IPS DF 6.9 (cell line): ENCODE results near the gene DHRS4L2.
"Not testable (repeated sequence)": the region's sequence is repeated elsewhere in the genome, so short reads cannot be mapped to it uniquely, and the experiment has no call there.

Experiments used
- DNase-seq: peaks from one replicate; pipeline ENCODE4 v3.0.0-alpha.2; 2013; ENCODE audit warnings: low read depth, low spot score
- H3K27ac ChIP-seq: one replicate; pipeline ENCODE4 v1.5.1; 2013; ENCODE audit warnings: low read length, control low read depth
- H3K27me3 ChIP-seq: 2 replicates; pipeline ENCODE4 v1.6.1; 2013; ENCODE audit warnings: mild to moderate bottlenecking, low read length; ENCODE audit not compliant: control insufficient read depth, insufficient read depth
- H3K36me3 ChIP-seq: 2 replicates; pipeline ENCODE4 v1.6.1; 2013; ENCODE audit warnings: low read length; ENCODE audit not compliant: control insufficient read depth, insufficient read depth
- H3K4me1 ChIP-seq: 2 replicates; pipeline ENCODE4 v1.6.1; 2013; ENCODE audit warnings: low read length; ENCODE audit not compliant: control insufficient read depth, insufficient read depth
- H3K4me3 ChIP-seq: 2 replicates; pipeline ENCODE4 v1.5.1; 2013; ENCODE audit warnings: mild to moderate bottlenecking, low read length
- H3K9me3 ChIP-seq: 2 replicates; pipeline ENCODE4 v1.6.1; 2013; ENCODE audit warnings: low read length, inconsistent platforms; ENCODE audit not compliant: control insufficient read depth, insufficient read depth
- WGBS: extraction: QIAGEN DNeasy Blood & Tissue Kit; methylation state at CpG from one replicate; pipeline ENCODE4 v1.1.7; 2013; ENCODE audit warnings: mixed read lengths, missing lambda C conversion rate; ENCODE audit not compliant: insufficient read length, insufficient coverage; 5-methylcytosine and 5-hydroxymethylcytosine counted together

DHRS4L2 gene

DNA sequence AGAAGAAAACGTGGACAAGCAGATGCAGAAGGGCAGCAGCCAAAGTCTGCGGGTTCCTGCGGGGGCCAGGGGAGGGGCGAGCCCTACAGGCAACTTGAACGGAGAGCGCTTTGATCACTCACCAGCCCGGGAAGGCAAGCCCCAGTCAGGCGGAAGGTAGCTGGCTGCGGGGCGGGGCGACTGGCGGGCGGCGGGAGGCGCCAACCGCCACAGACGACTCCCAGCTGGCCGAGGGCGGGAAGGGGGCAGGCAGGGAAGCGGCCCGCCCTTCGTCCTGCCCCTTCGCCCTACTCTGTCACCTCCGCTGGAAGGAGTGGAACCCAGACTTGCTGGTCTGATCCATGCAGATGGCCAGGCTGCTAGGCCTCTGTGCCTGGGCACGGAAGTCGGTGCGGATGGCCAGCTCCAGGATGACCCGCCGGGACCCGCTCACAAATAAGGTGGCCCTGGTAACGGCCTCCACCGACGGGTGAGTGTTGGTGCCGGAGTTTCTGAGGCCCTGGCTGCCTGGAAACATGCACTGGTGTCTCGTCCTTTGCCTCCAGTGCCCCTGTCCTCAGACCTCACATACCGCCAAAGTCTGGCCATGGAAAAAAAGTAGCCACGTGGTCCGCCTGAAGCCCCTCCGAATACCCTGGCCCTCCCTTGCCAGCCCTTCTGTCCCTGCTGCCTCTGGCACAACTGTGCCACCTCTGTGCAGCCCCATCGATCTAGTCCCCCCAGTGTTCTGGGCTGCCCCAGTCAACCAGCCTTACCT, at the start of gene DHRS4L2:
TSS of gene DHRS4L2 (plus strand) at position 323 of the 757 bp plus-strand sequence. CDS start at position 342, 19 bp downstream.
- not testable (repeated sequence) for H3K36me3 ChIP-seq, H3K27me3 ChIP-seq, H3K9me3 ChIP-seq, H3K4me1 ChIP-seq, H3K27ac ChIP-seq, H3K4me3 ChIP-seq
- WGBS: no CpG with 5 or more reads among the region's 40 CpGs
- DNase-seq: peak; percentile 18

DNA sequence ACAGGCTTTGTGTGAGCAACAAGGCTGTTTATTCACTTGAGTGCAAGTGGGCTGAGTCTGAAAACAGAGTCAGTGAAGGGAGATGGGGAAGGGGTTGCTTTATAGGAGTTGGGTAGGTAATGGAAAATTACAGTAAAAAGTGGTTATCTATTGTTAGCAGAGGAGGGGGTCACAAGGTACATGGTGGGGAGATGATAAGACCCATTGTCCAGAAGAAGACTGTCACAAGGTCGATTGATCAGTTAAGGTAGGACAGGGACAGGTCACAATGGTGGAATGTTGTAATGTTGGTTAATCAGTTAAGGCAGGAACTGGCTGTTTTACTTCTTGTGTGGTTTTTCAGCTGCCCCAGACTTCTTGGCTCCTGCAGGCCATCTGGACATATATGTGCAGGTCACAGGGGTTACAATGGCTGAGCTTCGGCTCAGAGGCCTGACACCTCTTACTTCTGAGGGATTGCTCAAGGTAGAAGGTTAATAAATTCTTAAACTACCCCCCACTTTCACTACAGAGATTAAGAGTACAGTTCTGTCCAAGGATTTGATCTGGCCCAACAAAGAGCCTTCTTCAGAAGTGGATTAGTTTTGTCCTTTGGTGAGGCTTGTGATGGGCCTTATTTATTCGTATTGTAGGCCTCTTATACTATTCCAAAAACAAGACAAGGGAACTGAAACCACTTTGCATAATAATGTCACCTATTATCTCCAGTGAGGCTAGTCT, 49.0 kb upstream of the DHRS4L2 start:
- WGBS: no CpG with 5 or more reads among the region's 3 CpGs
- no peaks in the 10 kb centered on the region; the same call in 1 of the 2 replicates for H3K36me3 ChIP-seq
- no peak overlapping the region for H3K27ac ChIP-seq
- no peaks in the 10 kb centered on the region; the same call in 1 of the 2 replicates for H3K4me1 ChIP-seq
- no peak for DNase-seq
- H3K4me3 ChIP-seq: no peak overlapping the region
- no peaks in the 10 kb centered on the region for H3K27me3 ChIP-seq
- no peaks in the 10 kb centered on the region for H3K9me3 ChIP-seq

GRCh38 chr14:23941230-23941629, 47.5 kb upstream of the DHRS4L2 start:
- Histone ChIP-seq H3K4me3 (no peak overlapping the region), H3K27ac (no peak overlapping the region), H3K9me3 (no peaks in the 10 kb centered on the region), H3K4me1 (no peaks in the 10 kb centered on the region; the same call in 1 of the 2 replicates), H3K27me3 (no peaks in the 10 kb centered on the region), H3K36me3 (no peaks in the 10 kb centered on the region; the same call in 1 of the 2 replicates)
- WGBS: no CpG with 5 or more reads among the region's 3 CpGs
- DNase-seq: no peak

DNA sequence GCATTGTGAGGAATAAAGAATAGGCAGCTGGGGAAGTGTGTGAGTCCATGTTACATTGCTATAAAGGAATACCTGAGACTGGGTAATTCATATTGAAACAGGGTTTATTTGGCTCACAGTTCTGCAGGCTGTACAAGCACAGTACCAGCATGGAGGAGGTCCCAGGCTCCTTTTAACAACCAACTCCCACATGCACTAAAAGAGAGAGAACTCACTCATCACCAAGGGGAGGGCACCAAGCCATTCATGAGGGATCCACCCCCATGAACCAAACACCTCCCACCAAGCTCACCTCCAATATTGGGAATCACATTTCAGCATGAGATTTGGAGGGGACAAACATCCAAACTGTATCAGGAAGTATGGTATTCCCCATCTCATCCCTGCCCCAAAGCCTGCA, 47.1 kb upstream of the DHRS4L2 start:
- no peaks in the 10 kb centered on the region; the same call in 1 of the 2 replicates for H3K36me3 ChIP-seq
- DNase-seq: no peak
- no peaks in the 10 kb centered on the region for H3K9me3 ChIP-seq
- H3K27ac ChIP-seq: no peak overlapping the region
- H3K4me1 ChIP-seq: no peaks in the 10 kb centered on the region; the same call in 1 of the 2 replicates
- H3K4me3 ChIP-seq: no peak overlapping the region
- H3K27me3 ChIP-seq: no peaks in the 10 kb centered on the region

- Histone ChIP-seq H3K4me1 (no peaks in the 10 kb centered on the region; the same call in 1 of the 2 replicates), H3K27me3 (no peaks in the 10 kb centered on the region), H3K9me3 (no peaks in the 10 kb centered on the region), H3K36me3 (no peaks in the 10 kb centered on the region; the same call in 1 of the 2 replicates), H3K27ac (no peak overlapping the region), H3K4me3 (no peak overlapping the region)
- WGBS: no CpG with 5 or more reads among the region's 7 CpGs
- no peak for DNase-seq
These were observed 46.1 kb upstream of the DHRS4L2 start for GRCh38 chr14:23942587-23942986.

DNA sequence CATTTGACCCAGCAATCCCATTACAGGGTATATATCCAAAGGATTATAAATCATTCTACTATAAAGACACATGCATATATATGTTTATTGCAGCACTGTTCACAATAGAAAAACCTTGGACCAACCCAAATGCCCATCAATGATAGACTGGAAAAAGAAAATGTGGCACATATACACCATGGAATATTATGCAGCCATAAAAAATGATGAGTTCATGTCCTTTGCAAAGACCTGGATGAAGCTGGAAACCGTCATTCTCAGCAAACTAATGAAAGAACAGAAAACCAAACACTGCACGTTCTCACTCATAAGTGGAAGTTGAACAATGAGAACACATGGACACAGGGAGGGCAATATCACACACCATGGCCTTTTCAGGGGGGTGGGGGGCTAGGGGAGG, 39.7 kb upstream of the DHRS4L2 start:
- H3K27ac ChIP-seq, H3K4me1 ChIP-seq, H3K36me3 ChIP-seq, H3K4me3 ChIP-seq, H3K9me3 ChIP-seq, DNase-seq, H3K27me3 ChIP-seq: not testable (repeated sequence)
- WGBS: no CpG with 5 or more reads among the region's 2 CpGs

GRCh38 chr14:23950411-23951135, 38.2 kb upstream of the DHRS4L2 start:
- Histone ChIP-seq H3K9me3 (no peaks in the 10 kb centered on the region), H3K27me3 (no peaks in the 10 kb centered on the region), H3K4me1 (no peaks in the 10 kb centered on the region; the same call in 1 of the 2 replicates), H3K27ac (no peak overlapping the region), H3K4me3 (no peak overlapping the region), H3K36me3 (no peaks in the 10 kb centered on the region)
- no peak for DNase-seq
- no CpG with 5 or more reads among the region's 6 CpGs for WGBS

DNA sequence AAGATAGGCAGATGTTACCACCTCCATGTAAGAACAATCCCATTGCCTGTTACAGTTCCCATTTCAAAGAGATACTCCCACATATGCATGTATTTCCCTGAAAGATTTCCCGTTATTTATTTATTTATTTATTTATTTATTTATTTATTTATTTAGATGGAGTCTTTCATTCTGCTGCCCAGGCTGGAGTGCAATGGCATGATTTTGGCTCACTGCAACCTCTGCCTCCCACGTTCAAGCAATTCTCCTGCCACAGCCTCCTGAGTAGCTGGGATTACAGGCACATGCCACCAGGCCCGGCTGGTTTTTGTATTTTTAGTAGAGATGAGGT, 37.6 kb upstream of the DHRS4L2 start:
- H3K27me3 ChIP-seq, H3K36me3 ChIP-seq, H3K4me1 ChIP-seq, H3K9me3 ChIP-seq, H3K27ac ChIP-seq, H3K4me3 ChIP-seq, DNase-seq: not testable (repeated sequence)
- no CpG with 5 or more reads among the region's 3 CpGs for WGBS

DNA sequence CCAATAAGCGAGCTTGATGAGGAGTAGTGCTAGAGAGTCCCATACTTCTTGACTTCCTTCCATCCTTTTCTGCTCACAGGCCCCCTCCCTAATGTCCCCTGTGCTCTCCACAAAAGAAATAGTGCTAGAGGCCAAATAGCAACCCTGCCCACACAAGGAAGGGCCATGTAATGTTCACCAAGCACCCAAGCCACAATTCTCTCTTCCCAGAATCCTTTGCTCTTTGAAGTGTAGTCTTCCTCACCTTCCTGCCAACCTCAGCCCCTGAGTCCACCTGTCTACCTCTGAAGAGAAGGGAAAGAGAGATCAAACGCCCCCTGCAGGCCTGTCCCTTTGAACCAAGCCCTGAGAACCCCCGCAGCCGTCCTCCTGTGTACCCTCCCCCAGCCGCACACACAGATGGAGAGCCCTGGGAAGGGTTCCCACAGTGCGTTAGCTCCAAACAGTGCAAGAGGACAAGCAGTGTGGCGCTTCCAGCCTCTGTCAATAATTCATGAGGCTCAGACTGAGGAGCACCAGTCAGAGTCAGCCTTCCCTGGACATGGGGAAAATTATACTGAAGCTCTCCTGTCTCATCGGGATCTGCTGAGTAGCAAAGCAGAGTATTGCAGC, 37.0 kb upstream of the DHRS4L2 start:
- no peaks in the 10 kb centered on the region; the same call in 1 of the 2 replicates for H3K4me1 ChIP-seq
- H3K27me3 ChIP-seq: no peaks in the 10 kb centered on the region
- no peak for DNase-seq
- no peaks in the 10 kb centered on the region for H3K9me3 ChIP-seq
- H3K4me3 ChIP-seq: no peak overlapping the region
- no CpG with 5 or more reads among the region's 8 CpGs for WGBS
- H3K27ac ChIP-seq: no peak overlapping the region
- H3K36me3 ChIP-seq: no peaks in the 10 kb centered on the region

- H3K4me3 ChIP-seq: peak overlapping the region; percentile 69; the same call in 1 of the 2 replicates
- H3K27ac ChIP-seq, H3K27me3 ChIP-seq, H3K36me3 ChIP-seq, DNase-seq, H3K9me3 ChIP-seq, H3K4me1 ChIP-seq: not testable (repeated sequence)
- WGBS: no CpG with 5 or more reads among the region's 6 CpGs
These were observed 35.6 kb upstream of the DHRS4L2 start for GRCh38 chr14:23953116-23953463.
